Activated T-helper 1 cell treated with Interleukin-2 at 50 U/mL for 16 hours (primary cell): Measurements from ENCODE around the gene MLXIP.
"Not testable (repeated sequence)": the region's sequence is repeated elsewhere in the genome, so short reads cannot be mapped to it uniquely, and the experiment has no call there.

Source experiments
- DNase-seq: peaks from one replicate; pipeline ENCODE4 v3.0.0-alpha.2; 2020; ENCODE audit warnings: low read depth

Gene MLXIP

GRCh38 chr12:122150127-122150681, 71.6 kb downstream of the MLXIP start:
- DNase-seq = no peak

DNA sequence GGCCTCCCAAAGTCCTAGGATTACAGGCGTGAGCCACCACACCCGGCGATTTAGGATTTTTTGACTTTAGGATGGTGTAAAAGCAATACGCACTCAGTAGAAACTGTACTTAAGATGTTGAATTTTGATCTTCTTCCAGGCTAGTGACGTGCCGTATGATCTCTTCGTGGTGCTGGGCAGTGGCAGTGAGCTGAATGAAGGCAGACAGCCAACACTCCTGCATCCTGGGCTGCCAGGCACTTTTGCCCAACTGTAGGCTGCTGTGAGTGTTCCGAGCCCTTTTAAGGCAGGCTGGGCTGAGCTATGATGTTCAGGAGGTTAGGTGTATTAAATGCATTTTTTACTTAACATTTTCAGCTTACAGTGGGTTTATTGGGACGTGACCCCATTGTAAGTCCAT, 74.2 kb downstream of the MLXIP start:
- DNase-seq = no peak

DNA sequence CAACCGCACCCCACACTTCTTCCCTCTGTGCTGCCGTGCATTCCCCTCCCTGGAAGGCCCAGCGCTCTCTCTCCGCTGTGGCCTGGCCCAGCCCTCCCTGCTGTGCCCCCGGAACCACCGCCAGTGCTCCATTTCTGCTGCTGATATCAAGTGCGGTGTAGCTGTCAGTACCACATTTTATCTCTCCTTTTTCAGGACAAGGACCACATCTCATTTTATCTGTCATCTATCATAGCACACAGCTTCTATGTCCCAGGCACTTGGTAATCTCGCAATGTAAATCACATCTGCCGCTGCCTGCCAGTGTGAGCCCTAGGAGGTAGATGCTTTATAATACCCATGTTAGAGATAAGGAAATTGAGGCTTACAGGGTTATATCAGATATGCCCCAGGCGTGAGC, 77.1 kb downstream of the MLXIP start:
- DNase-seq = no peak

DNA sequence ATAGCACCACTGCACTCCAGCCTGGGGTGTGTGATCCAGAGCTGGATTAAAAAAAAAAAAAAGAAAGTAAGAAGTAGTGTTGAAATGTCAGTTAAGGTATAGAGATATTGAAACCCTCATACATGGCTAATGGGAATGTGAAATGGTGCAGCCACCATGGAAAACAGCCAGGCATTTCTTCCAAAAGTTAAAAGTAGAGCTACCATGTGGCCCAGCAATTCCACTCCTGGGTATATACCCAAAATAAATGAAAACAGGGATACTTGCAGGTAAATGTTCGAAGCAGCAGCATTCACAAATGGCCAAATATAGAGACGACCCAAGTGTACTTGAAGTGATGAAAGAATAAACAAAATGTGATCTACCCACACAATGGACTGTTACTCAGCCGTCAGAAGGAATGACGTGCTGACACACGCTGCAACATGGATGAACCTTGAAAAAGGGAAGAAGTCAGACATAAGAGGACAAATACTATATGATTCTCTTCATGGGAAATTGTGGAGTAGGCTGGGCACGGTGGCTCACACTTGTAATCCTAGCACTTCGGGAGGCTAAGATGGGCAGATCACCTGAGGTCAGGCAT, 80.2 kb downstream of the MLXIP start:
- no peak for DNase-seq

- DNase-seq = no peak
These were observed 81.3 kb downstream of the MLXIP start for GRCh38 chr12:122159882-122160281.

GRCh38 chr12:122160761-122161160, 82.2 kb downstream of the MLXIP start:
- no peak for DNase-seq

GRCh38 chr12:122161682-122162081, 83.1 kb downstream of the MLXIP start:
- no peak for DNase-seq

- no peak for DNase-seq
These were observed 84.4 kb downstream of the MLXIP start for GRCh38 chr12:122162976-122163375.

- DNase-seq = no peak
These were observed 88.1 kb downstream of the MLXIP start for GRCh38 chr12:122166422-122167349.

- DNase-seq = no peak
These were observed 88.9 kb downstream of the MLXIP start for GRCh38 chr12:122167356-122167925.

- DNase-seq = no peak
These were observed 89.9 kb downstream of the MLXIP start for GRCh38 chr12:122168492-122168891.

- no peak for DNase-seq
These were observed 92.8 kb downstream of the MLXIP start for GRCh38 chr12:122171399-122171798.

GRCh38 chr12:122172262-122172939, 93.8 kb downstream of the MLXIP start:
- no peak for DNase-seq

- no peak for DNase-seq
These were observed 95.7 kb downstream of the MLXIP start, which contains the start of gene IL31 for GRCh38 chr12:122174155-122174845. Gene IL31 (minus strand): TSS chr12:122174221. CDS start chr12:122174172, 49 bp downstream.

GRCh38 chr12:122176473-122176872, 97.9 kb downstream of the MLXIP start:
- DNase-seq = not testable (repeated sequence)

DNA sequence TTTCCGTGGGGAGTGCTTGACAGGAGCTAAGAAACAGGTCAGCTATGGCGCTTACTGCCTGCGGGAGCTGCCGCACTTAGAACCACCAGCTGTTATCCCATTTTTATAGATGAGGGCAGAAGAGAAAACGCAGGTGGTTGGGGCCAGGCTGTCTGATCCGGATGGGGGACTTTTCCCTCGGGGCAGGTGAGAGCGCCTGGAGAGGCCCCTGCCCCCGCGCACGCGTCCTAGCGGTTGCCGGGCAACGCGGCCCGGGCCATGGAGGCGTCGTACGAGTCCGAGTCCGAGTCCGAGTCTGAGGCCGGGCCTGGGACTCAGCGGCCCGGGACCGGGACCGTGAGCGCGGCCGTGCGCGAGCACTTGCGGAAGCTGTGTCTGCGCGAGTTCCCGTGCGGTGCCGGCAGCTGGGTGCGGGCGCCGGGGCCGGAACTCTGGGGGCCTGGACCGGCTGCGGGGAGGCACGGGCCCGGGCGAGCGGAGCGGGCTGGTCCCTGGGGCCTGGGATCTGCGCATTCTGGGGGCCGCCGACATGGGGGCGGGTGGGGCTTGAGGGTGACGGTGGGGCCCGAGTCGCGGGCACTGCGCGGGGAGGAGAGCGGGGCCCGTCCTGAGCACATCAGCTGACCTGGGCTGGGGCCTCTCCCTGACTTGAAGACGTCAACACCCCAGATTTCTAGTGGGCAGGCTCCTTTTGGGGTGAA, 104.5 kb downstream of the MLXIP start, which contains the start of gene LRRC43:
Gene LRRC43 (plus strand): TSS at position 237 of the 701 bp plus-strand sequence. CDS start 22 bp downstream, at position 259.
- DNase-seq = peak; percentile 15

GRCh38 chr12:122183588-122183940, 105.0 kb downstream of the MLXIP start:
- DNase-seq = no peak

DNA sequence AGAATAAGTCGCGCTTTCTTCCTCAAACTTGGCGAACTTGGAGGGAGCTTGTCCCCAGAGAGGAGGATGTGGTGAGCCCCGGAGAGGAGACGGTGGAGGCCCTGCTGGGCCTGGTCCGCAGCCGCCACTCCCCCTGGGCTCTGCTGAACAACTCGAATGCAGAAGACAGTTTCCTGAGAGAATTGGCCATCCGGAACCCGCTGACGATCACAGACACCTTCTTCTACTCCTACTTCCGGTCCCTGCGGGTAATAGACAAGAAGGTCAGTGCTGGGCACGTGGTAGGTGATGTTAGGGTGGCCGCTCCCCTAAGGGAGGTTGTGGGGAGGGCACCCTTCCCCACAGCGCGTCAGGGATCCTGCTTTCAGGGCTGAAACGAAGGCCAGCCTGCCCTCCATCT, 106.0 kb downstream of the MLXIP start:
- no peak for DNase-seq

- no peak for DNase-seq
These were observed 106.5 kb downstream of the MLXIP start for GRCh38 chr12:122185079-122185478.

GRCh38 chr12:122185494-122186082, 107.0 kb downstream of the MLXIP start:
- no peak for DNase-seq
